Neutrophil (primary cell): ENCODE data around the gene DSCAM.

Experiments used
- H3K27ac ChIP-seq: fragments of 200-600 bp; sonication (generic); 2 replicates; pipeline ENCODE4 v1.5.1; 2016; ENCODE audit warnings: mild to moderate bottlenecking, moderate library complexity
- H3K27me3 ChIP-seq: fragments of 200-600 bp; sonication (generic); 2 replicates; pipeline ENCODE4 v1.6.0; 2016; ENCODE audit warnings: mild to moderate bottlenecking
- H3K36me3 ChIP-seq: fragments of 200-600 bp; sonication (generic); 2 replicates; pipeline ENCODE4 v1.5.1; 2017
- H3K4me1 ChIP-seq, 2 experiments: fragments of 200-600 bp in 1 of 2; sonication (generic) in 1 of 2; 1 replicate in 1 of 2; 2 replicates in 1 of 2; pipeline versions ENCODE4 v1.5.1 to v1.6.1; 2013 to 2016; ENCODE audit warnings: low read depth in 1 of 2, low read length in 1 of 2, mild to moderate bottlenecking in 1 of 2, moderate library complexity in 1 of 2; ENCODE audit not compliant: control insufficient read depth in 1 of 2, insufficient read depth in 1 of 2
- H3K4me3 ChIP-seq, 2 experiments: fragments of 200-600 bp in 1 of 2; sonication (generic) in 1 of 2; 1 replicate in 1 of 2; 2 replicates in 1 of 2; pipeline ENCODE4 v1.5.1; 2013 to 2016; ENCODE audit warnings: low read depth in 1 of 2, low read length in 1 of 2, mild to moderate bottlenecking in 1 of 2, moderate library complexity in 1 of 2
- H3K9me3 ChIP-seq: fragments of 200-600 bp; sonication (generic); 2 replicates; pipeline ENCODE4 v1.5.1; 2016
- TF ChIP-seq, protein P1 (sequence below): fragments of 200-600 bp; sonication (generic); IDR thresholded peaks from 2 replicates; pipeline ENCODE4 v1.5.1; 2016; ENCODE audit warnings: antibody characterized with exemption

Gene DSCAM

GRCh38 chr21:40066221-40066620 lies 780.7 kb downstream of the DSCAM start:
- H3K4me1 ChIP-seq: no peaks in the 10 kb centered on the region
- TF ChIP-seq, protein P1, sequence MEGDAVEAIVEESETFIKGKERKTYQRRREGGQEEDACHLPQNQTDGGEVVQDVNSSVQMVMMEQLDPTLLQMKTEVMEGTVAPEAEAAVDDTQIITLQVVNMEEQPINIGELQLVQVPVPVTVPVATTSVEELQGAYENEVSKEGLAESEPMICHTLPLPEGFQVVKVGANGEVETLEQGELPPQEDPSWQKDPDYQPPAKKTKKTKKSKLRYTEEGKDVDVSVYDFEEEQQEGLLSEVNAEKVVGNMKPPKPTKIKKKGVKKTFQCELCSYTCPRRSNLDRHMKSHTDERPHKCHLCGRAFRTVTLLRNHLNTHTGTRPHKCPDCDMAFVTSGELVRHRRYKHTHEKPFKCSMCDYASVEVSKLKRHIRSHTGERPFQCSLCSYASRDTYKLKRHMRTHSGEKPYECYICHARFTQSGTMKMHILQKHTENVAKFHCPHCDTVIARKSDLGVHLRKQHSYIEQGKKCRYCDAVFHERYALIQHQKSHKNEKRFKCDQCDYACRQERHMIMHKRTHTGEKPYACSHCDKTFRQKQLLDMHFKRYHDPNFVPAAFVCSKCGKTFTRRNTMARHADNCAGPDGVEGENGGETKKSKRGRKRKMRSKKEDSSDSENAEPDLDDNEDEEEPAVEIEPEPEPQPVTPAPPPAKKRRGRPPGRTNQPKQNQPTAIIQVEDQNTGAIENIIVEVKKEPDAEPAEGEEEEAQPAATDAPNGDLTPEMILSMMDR: no peak
- no peak overlapping the region for H3K27ac ChIP-seq
- no peaks in the 10 kb centered on the region for H3K36me3 ChIP-seq
- no peaks in the 10 kb centered on the region for H3K9me3 ChIP-seq
- no peak overlapping the region for H3K4me3 ChIP-seq
- H3K27me3 ChIP-seq: no peaks in the 10 kb centered on the region

- Histone ChIP-seq H3K27me3 (no peaks in the 10 kb centered on the region), H3K4me1 (no peaks in the 10 kb centered on the region), H3K27ac (no peak overlapping the region), H3K9me3 (no peaks in the 10 kb centered on the region), H3K36me3 (no peaks in the 10 kb centered on the region), H3K4me3 (no peak overlapping the region)
- TF ChIP-seq, protein P1: no peak
Measured at GRCh38 chr21:40060083-40060677, 786.8 kb downstream of the DSCAM start.

- TF ChIP-seq, protein P1: no peak
- no peaks in the 10 kb centered on the region for H3K36me3 ChIP-seq
- H3K27me3 ChIP-seq: no peaks in the 10 kb centered on the region
- H3K9me3 ChIP-seq: no peaks in the 10 kb centered on the region
- no peak overlapping the region for H3K4me3 ChIP-seq
- no peak overlapping the region for H3K27ac ChIP-seq
- no peaks in the 10 kb centered on the region for H3K4me1 ChIP-seq
Measured at GRCh38 chr21:40057331-40057730, 789.6 kb downstream of the DSCAM start.

DNA sequence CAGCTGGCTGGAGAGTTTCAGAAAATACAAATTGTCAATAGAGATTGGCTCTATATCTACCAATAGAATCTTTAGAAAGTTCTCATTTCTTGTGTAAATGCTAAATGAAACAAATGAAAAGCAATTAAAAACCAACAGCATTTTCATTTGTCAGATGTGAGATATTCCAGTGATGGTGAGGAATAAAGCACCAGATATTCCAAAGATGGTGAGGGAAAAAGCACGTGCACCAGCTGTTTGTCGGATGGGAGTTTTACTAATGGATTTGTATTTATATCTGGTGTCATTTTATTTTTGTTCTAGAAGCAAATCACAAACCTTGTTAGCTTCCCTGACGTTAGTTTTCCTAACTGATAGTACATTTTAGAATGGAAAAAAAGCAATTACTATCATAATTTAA lies 790.9 kb downstream of the DSCAM start:
- H3K9me3 ChIP-seq: no peaks in the 10 kb centered on the region
- TF ChIP-seq, protein P1: no peak
- H3K27me3 ChIP-seq: no peaks in the 10 kb centered on the region
- no peaks in the 10 kb centered on the region for H3K36me3 ChIP-seq
- no peak overlapping the region for H3K4me3 ChIP-seq
- H3K27ac ChIP-seq: no peak overlapping the region
- no peaks in the 10 kb centered on the region for H3K4me1 ChIP-seq

DNA sequence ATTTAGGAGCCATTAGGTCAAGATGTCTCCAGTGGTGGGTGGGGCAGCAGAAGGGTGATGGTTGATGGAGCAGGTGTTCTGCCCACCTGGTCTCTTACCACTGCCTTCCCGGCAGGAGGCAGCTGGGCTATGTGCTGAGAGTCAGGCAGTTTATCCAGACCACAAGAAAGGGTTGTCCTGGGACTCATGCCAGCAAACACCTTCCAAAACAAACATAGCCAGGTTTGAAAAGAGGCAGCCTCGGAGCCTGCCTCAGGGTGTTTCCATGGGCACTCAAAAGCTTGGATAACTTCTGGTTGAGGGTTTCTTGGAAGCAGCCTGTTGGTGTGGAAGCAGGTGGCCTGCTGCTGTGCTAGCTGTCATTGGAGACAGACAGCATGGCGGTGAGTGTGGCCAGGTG lies 792.6 kb downstream of the DSCAM start:
- no peak overlapping the region for H3K27ac ChIP-seq
- H3K4me1 ChIP-seq: no peaks in the 10 kb centered on the region
- H3K9me3 ChIP-seq: no peaks in the 10 kb centered on the region
- no peaks in the 10 kb centered on the region for H3K27me3 ChIP-seq
- H3K36me3 ChIP-seq: no peaks in the 10 kb centered on the region
- TF ChIP-seq, protein P1: no peak
- H3K4me3 ChIP-seq: no peak overlapping the region

GRCh38 chr21:40053007-40053406 lies 794.0 kb downstream of the DSCAM start:
- no peaks in the 10 kb centered on the region for H3K4me1 ChIP-seq
- no peaks in the 10 kb centered on the region for H3K36me3 ChIP-seq
- H3K9me3 ChIP-seq: no peaks in the 10 kb centered on the region
- TF ChIP-seq, protein P1: no peak
- no peak overlapping the region for H3K4me3 ChIP-seq
- no peak overlapping the region for H3K27ac ChIP-seq
- H3K27me3 ChIP-seq: no peaks in the 10 kb centered on the region
